HS-5 (cell line): ENCODE results near the gene DHRS3.
"Not testable (repeated sequence)": the region's sequence is repeated elsewhere in the genome, so short reads cannot be mapped to it uniquely, and the experiment has no call there.

Experiments
- DNase-seq: peaks from one replicate; pipeline ENCODE4 v3.0.0-alpha.2; 2012; ENCODE audit warnings: low read depth

DHRS3 gene

DNA sequence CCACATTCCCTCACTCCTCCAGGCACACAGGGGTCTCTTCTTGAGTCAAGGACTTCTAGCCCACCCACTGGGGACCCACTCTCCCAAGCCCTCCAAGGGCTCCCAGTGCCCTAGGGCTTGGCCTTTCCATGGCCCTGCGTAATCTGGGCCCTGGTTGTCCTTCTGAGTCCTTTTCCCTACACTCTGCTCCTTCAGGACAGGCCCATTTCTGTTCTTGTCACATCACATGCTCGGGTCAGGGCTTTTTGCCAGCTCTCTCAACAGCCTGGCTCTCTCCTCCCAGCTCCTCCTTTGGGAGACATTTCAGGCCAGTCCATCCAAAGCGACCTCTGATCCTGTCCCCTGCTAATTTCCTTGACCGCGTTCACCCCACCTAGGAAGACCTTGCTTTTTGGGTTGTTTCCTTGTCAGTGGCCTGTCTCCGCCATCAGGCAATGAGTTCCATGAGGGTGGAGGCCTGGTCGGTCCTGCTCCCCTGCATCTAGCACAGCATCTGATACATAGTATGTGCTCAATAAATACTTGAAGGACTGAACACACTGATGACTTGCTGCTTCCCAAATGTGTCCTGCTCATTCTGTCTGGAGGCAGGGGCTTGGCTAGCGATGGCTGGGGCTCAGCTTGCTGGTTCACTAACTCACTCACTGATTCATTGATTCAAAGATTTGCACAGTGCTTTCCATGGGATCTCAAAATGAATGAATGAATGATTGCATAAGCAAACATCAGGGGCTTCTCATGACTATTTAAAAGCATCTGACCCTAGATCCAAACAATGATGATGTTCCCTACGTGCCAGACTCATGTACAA lies 44.8 kb downstream of the DHRS3 start:
- no peak for DNase-seq

- no peak for DNase-seq
Observed at GRCh38 chr1:12572522-12572921, 45.5 kb downstream of the DHRS3 start.

GRCh38 chr1:12570291-12570690 lies 47.7 kb downstream of the DHRS3 start:
- no peak for DNase-seq

DNA sequence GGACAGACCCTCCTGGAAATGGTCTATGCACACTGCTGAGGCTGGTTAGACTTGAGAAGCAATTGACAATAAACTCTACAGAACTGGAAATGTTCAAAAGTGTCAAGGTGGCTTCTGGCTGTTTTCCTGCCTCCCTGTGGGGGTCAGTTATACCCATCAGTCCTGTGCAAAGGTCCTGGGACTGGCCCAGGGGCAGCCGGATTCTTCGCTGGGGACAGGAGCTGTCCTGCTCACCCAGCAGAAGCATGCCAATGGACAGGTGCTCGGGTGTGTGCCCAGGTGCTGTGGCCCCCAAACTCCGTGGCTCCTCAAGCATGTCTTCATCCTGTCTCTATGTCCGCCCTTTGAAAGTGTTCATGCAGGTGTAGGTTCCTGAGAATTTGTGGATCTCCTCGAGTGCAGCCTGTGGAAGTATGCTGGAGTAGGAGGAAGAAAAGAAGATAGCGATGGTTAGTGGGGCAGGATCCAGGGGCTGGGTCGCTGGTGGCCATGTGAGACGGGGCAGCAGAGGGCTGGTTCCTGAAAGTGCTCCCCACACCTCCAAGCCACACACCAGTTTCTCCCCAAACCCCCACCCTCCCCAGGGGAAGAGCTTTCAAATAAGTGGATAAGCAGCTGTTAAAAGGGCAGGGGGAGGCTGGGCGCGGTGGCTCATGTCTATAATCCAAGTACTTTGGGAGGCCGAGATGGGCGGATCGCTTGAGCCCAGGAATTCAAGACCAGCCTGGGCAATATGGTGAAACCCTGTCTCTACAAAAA lies 49.8 kb downstream of the DHRS3 start:
- DNase-seq = no peak

DNA sequence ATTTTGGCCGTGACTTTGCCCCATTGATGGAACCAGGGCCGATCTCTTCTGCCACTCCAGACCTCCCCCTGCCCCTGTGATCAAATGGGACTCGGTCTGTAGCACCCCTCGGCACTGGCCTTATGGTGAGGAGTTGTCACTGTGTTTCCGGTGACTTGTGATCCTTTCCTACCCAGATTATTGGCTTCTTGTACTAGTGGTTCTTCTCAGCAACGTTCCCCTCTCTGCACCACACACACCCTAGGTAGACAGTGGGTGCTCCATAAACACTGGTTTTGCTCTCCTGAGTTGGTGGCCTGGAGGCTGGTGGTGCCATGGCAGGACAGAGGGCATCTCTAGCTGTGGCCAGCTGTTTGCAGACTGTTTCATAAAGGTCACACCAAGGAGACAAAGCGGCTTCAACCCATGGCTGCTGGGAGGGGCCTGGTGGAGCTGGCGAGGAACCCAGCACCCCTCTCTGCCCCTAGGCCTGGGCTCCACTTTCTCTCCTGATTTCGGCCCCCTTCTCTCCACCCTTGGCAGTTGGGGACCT lies 50.7 kb downstream of the DHRS3 start:
- DNase-seq = no peak

DNA sequence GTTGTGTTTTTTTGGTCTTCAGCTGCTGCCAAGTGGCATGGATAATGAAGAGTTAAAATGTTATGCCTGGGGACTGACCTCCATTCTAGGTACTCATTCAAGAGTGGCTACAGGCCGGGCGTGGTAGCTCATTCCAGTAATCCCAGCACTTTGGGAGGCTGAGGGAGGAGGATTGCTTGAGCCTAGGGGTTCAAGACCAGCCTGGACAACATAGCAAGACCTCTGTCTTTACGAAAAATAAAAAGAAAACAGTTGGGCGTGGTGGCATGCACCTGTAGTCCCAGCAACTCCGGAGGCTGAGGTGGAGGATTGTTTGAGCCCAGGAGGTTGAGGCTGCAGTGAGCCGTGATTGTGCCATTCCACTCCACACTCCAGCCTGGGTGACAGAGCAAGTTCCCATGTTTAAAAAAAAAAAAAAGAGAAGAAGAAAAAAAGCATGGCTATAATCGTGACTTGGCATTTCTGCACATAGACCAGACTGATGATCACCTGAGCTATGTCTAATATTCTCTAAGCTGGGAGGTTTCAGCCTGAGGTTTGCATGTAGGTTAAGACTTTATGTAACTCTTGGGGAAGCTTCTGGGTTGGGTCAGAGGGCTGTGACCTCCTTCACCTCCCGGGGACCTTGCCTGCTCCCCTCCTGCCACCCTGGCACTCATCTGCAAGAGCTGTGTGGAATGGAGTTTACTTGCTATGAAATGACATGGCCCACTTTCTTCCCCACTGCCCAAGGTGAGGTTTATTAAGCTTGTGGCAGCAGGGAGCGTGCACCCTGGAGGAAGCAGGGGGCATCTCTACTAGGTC lies 51.3 kb downstream of the DHRS3 start:
- no peak for DNase-seq

DNA sequence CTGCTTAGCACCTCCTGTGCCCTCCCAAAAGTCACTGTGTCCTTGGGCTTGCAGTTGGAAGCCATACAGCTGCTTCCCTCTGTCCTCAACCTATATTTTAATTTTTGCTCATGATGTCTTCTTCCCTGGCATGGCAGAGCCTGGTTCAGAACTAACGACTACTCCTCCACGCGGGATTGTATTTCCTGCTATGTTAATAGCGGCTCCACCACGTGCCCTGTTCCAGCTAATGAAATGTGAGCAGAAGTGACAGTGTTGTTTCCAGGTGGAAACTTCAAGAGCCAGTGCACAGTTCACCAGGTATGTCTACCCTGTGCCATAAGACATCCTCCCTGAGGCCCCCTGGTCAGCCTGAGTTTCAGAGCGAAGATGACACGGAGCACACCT lies 52.1 kb downstream of the DHRS3 start:
- no peak for DNase-seq

DNA sequence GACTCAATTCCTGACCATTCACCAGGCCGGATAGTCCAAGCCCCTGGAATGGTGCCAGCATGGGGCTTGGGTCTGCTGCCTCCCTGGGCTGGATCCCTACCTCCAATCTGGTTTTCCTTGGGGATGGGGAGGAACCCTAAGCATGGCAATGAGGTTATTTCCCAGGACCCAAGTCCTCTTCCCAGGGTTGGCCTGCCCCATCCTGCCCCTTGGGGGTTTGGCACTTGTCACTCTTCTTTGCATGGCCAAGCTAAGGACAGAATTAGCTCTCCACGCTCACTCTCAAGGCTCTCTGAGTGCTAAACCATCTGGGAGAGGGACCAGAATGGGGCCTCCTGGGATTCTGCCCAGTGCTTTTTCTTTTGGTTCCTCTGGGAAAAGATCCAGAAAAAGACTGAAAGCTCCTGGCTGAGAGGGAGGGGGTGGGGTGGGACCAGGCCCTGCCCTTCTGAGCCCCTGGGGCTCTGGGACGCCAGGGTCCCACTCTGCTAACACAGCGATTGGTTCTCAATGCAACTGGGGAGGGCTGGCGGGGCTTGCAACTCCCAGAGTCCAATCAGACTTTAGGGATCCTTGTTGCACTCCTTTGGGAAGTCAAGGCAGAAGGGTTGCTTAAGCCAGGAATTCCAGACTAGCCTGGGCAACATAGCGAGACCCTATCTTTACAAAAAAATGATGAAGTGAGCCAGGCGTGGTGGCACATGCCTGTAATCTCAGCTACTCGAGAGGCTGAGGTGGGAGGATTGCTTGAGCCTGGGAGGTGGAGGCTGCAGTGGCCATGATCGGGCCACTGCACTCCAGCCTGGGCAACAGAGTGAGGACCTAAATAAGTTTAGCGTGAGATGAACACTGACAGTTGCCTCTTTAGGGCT lies 52.7 kb downstream of the DHRS3 start:
- no peak for DNase-seq

- DNase-seq = not testable (repeated sequence)
Observed at GRCh38 chr1:12564251-12564650, 53.8 kb downstream of the DHRS3 start.

DNA sequence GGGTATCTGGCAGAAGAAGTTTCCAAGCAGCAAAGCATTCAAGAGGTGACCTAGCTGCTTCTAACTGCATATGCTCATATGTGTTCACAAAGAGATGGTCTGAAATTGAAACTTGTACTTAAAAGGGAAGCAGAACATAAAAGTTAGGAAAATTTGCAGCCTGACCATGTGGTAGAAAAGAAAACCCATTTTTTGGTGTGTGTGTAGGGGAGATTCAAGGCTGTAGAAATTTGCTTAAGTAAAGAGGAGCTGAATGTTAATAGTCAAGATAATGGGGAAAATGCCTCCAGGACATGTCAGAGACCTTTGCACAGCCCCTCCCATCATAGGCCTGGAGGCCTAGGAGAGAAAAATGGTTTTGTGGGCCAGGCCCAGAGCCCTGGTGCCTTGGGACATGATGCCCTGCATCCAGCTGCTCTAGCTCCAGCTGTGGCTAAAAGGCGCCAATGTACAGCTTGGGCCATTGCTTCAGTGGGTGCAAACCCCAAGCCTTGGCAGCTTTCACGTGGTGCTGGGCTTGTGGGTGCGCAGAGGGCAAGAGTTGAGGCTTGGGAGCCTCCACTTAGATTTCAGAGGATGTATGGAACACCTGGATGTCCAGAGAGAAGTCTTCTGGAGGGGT lies 54.9 kb downstream of the DHRS3 start:
- no peak for DNase-seq

GRCh38 chr1:12561121-12561520 lies 56.9 kb downstream of the DHRS3 start:
- no peak for DNase-seq

DNA sequence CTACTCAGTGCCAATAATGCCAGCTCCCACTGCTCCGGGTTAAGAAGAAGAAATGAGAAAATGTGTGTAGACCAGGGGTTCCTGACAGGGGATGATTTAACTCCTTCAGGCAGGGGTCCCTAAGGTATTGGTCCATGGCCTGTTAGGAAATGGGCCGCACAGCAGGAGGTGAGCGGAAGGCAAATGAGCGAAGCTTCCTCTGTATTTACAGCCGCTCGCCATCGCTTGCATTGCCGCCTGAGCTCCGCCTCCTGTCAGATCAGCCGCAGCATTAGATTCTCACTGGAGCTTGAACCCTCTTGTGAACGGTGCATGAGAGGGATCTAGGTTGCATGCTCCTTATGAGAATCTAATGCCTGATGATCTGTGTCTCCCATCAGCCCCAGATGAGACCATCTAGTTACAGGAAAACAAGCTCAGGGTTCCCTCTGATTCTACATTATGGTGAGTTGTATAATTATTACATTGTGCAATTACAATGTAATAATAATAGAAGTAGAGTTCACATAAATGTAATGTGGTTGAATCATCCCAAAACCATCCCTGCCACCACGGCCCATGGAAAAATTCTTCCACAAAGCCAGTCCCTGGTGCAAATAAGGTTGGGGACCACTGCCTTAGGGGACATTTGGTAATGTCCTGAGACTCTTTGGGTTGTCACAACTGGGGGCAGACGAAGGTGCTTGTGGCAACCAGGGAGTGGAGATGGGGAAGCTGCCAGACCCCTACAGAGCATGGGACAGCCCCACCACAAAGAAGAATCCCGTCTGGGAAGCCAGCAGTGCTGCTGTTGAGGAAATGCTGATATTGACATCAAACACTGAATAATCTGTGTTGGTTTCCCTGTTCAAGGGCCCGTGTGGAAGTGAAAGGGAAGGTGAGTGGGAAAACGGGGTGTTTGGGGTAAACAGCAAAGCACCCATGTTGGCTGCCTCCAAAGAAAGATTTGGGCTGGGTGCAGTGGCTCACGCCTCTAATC lies 60.8 kb downstream of the DHRS3 start:
- DNase-seq = no peak

- DNase-seq = no peak
Observed at GRCh38 chr1:12556368-12556930, 61.6 kb downstream of the DHRS3 start.

DNA sequence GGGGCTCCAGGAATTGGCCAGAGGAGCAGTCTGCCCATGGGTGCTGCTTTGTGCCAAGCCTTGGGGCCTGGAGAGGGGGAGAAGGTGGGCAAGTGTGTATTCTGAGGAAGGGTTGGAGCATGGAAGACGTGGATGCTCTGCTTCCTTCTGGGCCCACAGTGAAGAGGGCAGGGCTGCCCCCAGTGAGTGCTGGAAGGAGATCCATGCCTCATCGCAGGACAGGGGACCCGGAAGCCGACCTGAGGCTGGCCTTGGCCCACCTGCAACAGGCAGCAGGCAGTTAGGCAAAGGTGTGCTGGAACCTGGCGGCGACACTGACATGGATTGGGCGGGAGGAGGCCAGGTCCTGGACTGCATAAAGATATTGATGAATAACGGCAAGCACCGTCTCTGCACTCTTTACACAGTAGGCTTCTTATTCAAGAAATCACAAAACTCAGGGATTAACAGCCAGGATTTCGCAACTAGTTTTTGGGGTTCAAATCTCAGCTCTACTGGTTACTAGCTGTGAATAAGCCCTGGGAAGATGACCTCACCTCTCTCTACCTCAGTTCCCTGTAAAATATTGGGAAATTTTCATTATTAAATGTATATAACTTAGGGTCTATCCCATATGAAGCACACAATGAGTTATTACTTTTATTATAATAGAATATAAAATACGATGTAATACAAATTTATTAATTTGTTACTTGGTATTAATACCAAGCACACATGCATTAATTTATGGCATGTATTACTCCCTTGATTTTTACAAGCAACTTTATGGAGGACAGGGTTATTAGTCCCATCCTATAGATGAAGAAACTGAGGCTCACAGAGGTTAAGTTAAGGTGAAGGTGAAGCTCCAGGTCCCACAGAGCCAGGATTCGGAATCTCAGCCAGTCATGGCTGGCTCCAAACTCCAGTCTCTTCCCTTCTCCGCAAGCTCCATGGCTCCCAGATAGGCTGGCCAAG lies 62.3 kb downstream of the DHRS3 start:
- DNase-seq = no peak

DNA sequence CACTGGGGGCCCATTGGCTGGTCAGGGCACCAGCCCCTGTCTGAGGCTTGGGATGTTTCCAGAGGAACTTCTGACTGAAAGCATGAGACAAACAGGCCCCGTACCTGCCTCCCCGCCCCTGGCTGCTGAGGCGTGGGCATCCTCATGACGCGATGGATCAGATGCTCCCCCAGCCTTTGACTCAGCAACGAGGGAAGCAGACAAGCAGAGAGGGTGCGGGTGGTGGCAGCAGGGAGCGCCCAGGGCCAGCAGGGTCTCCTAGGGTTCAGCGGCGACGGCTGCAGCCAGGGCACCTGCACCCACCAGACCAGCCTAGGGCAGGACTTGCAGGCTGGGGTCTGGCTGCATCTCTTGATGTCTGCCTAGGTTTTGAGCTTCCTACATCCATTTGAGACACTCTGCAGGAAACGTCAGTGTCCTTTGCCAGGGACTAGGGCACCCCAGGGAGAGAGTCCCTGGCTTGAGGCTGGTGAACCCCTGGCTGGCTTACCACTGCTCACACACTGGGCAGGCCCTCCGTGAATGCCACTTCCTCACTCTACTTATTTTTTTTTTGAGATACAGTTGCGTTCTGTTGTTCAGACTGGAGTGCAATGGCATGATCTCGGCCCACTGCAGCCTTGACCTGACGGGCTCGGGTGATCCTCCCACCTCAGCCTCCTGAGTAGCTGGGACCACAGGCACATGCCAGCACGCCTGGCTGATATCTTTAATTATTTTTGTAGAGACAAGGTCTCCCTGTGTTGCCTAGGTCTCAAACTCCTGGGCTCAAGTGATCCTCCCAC lies 63.3 kb downstream of the DHRS3 start:
- DNase-seq = no peak

DNA sequence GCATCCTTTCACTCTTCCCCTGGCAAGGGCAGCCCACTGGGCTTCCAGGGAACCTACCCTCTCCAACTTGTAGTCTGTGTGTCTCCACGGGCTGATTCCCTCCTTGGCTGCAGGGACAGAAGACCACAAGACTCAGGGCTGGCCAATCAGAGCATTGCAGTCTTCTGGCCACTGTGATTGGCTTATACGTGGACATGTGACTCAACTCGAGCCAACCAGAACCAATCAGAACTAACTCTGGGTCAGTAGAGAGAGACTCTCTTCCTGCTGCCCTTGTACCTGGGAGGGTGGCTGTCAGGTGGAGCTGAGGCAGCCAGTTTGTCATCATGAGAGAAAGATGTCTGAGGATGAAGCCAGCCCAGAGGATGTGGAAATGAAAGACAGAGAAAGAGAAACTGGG lies 64.0 kb downstream of the DHRS3 start:
- no peak for DNase-seq
